ENCODE measurements around the gene LYSET.
"Not testable (repeated sequence)": the region's sequence is repeated elsewhere in the genome, so short reads cannot be mapped to it uniquely, and the experiment has no call there.

The LYSET gene

DNA sequence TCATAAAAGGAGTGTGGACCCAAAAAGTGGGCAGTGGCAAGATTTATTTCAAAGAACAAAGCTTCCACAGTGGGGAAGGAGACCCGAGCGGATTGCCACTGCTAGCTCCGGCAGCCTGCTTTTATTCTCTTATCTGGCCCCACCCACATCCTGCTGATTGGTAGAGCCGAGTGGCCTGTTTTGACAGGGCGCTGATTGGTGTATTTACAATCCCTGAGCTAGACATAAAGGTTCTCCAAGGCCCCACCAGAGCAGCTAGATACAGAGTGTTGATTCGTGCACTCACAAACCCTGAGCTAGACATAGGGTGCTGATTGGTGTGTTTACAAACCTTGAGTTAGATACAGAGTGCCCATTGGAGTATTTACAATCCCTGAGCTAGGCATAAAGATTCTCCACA lies 15.5 kb upstream of the LYSET start:
- not testable (repeated sequence) for DNase-seq

DNA sequence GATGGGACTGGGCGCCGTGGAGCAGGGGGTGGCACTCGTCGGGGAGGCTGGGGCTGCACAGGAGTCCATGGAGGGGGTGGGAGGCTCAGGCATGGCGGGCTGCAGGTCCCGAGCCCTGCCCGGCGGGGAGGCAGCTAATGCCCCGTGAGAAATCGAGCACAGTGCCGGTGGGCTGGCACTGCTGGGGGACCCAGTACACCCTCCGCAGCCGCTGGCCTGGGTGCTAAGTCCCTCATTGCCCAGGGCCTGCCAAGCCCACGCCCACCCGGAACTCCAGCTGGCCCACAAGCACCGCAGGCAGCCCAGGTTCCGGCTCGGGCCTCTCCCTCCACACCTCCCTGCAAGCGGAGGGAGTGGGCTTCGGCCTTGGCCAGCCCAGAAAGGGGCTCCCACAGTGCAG lies 15.0 kb upstream of the LYSET start:
- not testable (repeated sequence) for DNase-seq

DNA sequence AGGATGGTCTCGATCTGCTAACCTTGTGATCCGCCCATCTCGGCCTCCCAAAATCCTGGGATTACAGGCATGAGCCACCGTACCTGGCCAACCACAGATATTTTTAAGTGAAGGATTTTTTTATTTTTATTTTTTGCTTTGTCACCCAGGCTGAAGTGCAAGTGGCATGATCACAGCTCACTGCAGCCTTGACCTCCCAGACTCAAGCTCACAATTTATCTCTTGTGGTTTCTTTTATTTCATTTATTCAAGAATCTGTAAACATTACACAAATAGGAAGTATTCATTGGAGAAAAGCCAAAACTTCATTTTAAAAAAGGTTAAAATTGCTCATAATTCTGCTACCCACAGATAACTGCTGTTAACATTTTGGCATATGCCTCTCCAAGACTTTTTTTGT lies 13.7 kb upstream of the LYSET start:
- DNase-seq, result no peak

DNA sequence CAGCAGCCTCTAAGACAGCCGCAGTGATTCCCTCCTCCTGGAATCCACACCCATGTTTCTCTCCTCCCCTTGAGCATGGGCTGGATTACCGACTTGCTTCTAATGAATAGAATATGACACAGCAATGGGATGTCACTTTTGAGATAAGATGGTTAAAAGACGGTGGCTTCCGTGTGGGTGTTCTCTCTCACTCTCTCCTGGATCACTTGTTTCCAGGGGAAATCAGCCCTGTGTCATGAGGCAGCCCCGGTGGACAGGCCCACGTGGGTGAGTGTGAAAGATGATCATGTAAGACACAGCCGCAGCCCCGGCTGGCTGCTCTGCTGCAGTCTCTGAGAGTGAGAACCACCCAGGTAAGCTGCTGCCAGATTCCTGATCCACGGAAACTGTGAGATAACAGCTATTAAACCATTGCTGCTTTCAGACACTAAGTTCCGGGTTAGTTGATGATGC lies 11.1 kb upstream of the LYSET start:
- DNase-seq, result no peak

DNA sequence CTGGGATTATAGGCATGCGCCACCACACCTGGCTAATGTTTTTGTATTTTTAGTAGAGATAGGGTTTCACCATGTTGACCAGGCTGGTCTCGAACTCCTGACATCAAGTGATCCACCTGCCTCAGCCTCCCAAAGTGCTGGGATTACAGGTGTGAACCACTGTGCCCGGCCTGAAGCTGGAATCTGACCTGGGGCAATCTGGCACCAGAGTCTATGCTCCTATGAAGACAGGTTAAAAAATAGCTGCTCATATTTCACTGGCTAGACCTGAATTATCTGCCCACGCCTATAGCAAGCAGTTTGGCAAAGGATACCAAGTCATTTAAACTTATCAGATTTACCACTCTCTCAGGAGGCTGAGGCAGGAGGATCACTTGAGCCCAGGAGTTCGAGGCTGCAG lies 10.4 kb upstream of the LYSET start:
- not testable (repeated sequence) for DNase-seq

DNA sequence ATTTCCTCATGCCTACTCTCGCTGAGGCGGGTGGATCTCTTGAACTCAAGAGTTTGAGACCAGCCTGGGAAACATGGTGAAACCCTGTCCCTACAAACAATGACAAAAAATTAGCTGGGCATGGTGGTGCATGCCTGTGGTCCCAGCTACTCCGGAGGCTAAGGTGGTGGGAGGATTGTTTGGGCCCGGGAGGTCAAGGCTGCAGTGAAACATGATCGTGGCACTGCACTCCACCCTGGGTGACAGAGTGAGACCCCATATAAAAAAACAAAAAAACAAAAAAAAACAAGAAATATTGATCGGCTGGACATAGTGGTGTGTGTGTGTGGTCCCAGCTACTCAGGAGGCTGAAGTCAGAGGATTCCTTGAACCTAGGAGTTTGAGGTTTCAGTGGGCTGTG lies 9.6 kb upstream of the LYSET start:
- DNase-seq, result no peak

DNA sequence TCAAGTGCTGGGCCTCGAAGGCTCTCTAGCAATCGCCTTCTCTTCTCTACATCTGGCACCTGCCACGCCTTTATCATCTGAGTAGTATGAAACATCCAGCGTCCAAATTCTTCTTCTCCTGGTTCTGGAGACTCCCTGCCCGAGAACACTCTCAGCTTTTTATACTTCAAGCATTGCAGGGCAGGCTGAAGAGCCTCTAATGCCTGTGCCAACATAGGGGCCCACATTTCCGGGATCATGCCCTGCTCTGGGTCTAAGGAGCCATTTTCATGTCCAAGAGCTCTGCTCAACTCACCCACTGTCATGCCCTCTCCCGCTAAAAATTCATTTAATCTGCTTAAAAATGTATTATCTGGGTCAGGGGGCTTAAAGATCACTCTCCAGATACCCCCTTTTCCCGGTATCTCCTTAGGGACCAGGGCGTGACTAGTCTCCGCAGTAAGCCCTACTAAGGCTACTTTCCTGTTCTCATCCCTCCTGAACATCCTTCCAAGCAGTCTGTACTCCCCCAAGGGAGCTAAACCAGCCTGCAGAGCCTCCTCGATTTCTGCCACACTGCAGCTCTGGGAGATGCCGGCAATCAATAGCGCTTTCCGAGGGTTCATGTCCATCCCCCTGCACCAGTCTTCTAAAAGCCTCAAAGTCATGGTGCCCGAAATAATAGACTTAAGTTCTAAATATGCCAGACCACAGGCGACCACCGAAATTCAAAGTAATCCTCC lies 1.4 kb upstream of the LYSET start:
- no peak for DNase-seq

DNA sequence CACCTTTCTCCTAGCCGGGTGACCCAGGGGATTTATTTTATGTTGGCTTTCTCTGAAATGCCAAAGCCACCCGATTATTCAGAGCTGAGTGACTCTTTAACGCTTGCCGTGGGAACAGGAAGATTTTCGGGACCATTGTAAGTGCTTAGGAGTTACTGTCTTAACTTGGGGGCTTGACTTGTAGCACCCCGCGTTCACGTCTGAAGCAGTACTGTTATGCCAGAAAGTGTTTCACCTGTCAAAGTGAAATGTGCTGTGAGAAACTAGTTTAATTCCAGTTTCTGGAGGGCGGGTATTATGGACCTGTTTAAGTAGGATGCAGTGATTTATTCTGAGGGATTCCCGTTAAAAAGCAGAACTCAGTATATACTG lies 218 bp downstream of the LYSET start:
- no peak for DNase-seq

DNA sequence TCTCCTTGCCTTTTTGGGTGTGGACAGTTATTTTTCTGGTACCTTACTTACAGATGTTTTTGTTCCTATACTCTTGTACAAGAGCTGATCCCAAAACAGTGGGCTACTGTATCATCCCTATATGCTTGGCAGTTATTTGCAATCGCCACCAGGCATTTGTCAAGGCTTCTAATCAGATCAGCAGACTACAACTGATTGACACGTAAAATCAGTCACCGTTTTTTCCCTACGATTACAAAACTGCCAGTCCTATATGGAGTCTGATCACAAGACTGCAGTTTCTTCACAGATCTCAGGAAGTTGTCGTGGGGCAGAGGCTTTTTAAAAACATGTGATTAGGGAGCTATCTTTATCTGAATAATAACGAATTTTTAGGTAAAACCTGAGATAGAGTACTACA lies 1.3 kb downstream of the LYSET start:
- no peak for DNase-seq

DNA sequence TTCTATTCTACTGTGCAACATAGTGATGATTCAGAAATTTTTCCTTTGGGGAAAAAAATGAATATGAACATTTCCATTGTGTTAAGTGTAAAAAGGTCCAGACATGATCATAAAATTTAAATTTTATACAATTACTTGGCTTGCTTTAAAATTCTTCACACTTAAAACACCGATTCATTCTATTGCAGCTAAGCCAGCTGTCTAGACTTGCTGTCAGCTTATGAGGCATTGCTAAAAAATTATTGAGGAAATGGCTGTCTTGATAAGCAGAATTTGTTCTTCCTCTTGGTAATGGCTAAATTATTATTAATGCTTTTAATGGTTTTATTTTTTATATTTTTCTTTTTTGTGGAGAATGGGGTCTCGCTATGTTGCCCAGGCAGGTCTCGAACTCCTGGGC lies 1.8 kb downstream of the LYSET start:
- no peak for DNase-seq

DNA sequence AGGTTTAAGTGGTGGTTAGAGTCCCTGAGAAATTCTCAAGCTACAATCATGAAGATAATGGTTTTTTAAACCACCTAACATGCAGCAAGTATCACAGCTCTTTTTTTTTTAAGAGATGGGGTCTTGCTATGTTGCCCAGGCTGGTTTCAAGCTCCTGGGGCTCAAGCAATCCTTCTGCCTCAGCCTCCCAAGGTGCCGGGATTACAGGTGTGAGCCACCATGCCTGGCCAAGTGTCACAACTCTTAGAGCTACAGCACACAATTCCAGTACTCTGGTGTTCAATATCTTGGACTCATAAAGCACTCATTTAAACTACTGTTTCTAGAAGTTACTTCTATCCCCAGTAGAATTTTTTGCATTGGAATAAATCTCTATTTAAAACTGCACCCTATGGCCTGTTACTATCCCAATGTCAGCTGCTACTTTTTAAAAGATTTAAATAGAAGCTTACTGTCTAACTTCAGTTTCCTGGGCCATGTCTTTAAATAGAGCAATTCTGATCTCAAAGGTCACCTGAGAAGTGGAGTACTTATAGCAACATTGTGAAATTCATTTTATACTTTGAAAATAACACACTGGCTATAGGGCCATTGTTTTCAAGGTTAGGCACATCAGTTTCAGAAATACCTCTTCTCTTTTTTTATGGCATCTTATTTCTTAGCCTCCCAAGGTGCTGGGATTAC lies 10.3 kb downstream of the LYSET start:
- DNase-seq, result no peak

DNA sequence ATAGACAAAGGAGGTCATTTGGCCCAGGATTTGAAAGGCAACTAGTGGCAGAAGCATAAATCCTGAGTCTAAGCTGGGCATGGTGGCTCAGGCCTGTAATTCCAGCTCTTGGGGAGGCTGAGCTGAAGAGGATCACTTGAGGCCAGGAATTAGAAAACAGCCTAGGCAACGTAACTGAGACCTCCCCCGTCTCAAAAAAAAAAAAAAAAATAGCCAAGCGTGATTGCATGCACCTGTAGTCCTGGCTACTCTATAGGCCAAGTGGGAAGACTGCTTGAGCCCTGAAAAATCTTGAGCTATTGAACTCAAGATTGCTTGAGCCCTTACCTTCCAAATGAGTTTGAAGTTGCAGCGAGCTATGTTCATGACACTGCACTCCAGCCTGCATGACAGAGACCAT lies 13.9 kb downstream of the LYSET start:
- no peak for DNase-seq

DNA sequence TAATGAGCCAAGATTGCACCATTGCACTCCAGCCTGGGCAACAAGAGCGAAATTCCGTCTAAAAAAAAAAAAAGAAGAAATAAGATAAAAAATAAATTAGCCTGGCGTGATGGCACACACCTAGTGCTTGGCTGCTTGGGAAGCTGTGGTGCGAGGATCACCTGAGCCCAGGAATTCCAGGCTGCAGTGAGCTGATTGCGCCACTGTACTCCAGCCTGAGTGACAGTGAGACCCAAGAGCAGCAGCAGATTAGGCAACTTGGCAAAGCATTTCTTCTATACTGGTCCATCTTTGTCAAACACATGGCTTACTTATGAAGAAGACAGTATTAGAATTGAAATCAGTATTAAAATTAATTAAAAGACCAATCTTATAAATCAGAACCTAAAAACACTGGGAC lies 15.4 kb downstream of the LYSET start:
- DNase-seq, result no peak

DNA sequence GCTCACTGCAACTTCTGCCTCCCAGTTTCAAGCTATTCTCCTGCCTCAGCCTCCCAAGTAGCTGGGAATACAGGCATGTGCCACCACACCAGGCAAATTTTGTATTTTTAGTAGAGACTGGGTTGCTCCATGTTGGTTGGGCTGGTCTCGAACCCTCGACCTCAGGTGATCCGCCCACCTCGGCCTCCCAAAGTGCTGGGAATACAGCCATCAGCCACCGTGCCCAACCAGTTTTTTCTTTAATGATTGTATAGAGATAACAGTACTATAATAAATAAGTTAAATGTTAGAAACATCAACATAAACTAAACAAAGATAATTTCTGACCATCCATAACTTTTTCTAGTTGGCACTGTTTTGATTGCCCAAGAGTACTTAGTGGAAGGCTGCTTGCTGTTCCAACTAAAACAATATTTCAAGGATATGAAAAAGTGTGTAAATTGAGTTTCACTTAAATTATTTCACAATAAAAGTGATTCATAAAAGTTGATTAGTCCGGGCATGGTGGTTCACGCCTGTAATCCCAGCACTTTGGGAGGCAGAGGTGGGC lies 16.1 kb downstream of the LYSET start:
- no peak for DNase-seq

DNA sequence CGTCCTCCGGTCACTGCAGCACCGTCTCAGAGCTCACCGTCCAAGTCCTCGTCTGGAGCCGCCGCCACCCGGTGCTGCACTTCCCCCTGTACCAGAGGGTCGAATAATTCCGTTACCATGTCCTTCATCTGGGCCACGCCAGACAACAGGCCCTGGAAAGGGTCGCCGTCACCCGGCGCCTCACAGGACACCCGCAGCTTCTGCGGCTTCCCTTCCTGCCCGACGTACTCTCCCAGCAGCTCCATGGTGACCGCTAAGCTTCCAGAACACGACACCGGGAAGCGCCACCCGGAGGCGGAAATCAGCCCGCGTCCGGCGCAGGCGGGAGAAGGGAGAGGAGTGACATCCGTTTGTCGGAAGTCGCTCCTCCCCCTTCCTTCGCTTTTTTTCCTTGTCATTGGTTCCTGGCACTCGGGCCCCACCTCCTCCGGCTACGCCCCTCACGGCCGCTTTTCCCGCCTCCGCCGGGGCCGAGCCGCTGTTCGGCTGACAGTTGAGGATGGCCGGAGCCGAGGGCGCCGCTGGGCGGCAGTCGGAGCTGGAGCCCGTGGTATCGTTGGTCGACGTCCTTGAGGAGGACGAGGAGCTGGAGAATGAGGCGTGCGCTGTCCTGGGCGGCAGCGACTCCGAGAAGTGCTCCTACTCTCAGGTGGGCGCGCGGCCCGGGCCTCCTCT lies 21.8 kb downstream of the LYSET start, which contains the start of the genes GON7 and UBR7:
TSS of gene GON7 (minus strand) at position 273 of the 675 bp plus-strand sequence. CDS start at position 245, 28 bp downstream.
TSS of gene UBR7 (plus strand) at position 464 of the 675 bp plus-strand sequence. CDS start at position 500, 36 bp downstream.
- peak; percentile 77 to 86 (median 80) for DNase-seq

DNA sequence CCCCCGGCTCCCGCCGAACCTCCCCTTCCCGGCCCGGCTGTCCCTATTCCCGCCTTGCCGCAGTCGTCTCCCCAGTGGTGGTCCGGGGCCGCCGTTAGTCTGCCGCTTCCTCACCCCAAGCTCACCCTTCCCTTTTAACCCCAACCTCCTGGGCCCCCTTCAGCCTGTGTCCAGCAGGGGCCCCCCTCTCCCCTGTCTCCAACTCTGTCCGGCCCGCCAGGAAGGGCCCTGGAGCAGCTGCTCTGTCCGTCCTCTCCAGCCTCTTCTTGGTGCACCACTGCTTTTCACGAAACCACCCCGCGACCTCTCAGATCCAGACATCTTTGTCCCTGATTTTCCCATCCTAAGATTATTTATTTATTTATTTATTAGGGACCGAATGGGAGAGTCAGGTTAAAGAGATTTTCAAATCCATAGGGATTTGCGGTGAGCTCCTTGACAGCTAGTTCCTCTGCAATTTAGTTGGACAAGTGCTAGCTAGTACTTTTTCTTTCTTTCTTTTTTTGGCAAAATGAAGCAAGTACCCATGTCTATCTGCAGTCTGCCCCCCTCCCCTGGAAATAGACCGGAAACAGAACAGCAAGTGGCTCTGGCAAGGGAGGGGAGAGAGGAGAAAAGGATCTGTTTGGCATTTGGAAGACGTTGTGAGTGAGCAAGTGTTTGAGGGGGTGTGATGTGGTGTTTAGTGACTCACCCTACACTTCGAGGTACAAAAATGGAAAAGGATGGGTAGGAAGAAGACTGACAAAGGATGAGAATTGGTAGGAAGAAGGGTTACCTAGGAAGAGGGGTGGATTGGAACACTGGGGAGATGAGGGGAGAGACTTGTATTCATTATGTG lies 22.6 kb downstream of the LYSET start:
- DNase-seq, result peak in 1 of 6 experiments; percentile 14

DNA sequence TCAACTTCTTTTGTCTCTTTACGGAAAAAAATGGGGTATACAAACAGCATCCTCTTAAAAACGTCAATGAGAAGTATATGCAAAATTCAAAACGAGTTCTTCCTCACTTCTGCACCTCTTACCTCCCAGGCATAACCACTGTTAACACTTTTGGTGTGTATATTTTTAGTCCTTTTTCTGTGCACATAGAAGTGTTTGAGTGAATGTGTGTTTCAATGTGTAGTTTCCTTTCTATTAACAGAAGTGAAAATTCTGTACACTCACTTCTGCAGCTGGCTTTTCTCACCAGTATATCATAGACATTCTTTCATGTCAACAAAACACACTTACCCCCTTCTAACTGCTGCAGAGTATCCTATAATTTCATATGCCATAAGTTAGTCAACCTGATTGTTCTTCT lies 27.3 kb downstream of the LYSET start:
- DNase-seq, result no peak

DNA sequence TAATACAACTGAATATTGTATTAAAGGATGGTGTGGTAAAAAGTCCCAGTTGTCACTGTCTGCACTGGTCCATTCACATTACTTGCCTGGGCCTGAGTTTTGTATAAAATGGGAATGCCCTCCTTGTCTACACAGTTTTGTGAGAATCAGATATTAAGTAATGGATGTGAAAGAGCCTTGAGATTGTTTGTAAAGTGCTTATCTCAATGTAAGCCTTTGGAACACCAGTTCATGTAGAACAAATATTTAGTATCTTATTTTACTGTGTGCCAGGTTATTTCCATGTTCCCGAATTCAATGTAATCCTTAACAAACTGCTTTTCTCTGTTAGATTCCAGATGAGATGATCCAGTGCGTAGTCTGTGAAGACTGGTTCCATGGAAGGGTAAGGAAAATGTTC lies 29.5 kb downstream of the LYSET start:
- DNase-seq, result no peak

DNA sequence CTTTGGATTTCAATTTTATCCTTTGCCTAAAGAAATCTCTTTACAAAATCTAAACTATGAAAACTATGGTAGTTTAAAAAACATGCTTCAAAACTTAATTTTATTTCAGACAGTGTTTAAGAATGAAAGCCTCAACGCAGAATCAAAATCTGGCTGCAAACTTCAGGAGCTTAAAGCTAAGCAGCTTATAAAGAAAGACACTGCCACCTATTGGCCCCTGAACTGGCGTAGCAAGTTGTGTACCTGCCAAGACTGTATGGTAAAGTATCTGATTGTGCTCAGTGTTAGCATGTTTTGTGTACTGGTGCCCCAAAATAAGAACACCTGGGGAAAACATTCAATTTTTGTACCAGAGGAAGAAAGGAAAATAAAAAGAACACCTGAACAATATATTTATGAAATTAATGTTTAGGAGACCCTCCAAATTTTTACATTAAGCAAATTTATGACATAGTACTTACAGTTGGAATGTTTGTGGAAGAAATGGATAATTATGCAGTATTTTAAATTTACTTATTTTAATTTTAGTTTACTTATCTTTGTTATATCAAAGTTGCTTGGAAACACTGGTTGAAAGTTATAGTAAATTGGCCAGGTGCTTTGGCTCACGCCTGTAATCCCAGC lies 34.1 kb downstream of the LYSET start:
- peak in 5 of 6 experiments; percentile 18 to 50 (median 33) for DNase-seq

DNA sequence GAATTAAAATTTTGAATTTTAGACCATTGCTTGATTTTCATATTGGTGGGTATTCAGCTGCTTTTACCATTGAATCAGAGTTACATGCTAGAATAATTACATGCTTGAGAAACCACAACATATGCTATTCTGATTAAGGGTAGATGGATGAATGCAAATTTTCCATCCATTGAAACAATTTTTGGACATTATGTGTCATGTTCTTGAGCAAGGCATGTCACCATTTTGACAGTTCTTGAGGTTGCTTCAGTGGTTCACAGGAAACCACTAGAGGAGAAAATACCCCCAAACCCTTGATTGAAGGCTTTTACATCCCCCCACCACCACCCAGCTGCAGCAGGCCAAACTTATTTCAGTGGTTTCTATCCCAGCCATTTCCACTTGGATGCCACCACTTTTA lies 35.4 kb downstream of the LYSET start:
- DNase-seq, result no peak

DNA sequence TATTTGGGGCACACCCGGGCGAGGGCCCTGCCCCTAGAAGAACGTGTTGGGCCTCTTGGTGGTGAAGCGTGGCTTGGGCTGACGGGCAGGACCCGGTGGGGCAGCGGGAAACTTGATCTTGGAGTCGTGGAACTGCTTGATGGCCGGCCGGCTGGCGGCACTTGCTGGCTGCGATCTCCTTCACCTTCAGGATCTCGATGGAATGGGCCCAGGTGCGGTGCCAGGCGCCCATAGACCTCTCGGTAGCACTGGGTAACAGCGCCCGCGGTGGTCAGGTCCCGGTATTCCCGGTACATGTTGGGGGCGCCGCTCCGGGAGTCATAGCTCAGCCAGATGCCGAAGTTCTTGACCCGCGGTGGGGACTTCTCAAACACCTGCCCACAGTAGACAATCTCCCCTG lies 38.4 kb downstream of the LYSET start:
- no peak for DNase-seq

DNA sequence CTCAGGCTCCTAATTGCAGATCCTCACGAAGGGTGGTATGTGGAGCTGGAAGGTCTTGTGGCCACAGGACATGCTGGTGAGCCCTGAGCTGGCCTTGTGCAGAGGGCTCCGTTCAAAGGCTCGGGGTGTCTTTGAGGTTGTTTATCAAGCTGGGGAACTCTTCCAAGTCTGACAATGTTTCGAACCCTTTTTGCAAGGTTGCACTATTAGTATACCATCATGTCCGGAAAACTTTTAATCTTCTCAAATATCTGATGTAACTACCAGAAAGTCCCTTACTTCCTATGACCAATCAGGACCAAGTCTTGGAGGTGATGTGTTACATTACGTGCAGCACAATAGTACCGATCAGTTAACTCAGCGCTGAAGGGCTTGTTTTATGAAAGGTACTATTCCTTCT lies 43.4 kb downstream of the LYSET start:
- DNase-seq, result no peak

Data from stimulated activated naive CD4-positive, alpha-beta T cell (primary cell).